Kidney (tissue), 14 donors: Measurements from ENCODE around the gene LIME1. TPM values are rescaled to one million over a fixed set of nuclear protein-coding genes. Genes with fewer than 3 reads are reported as not detected.

Experiments
- DNase-seq, 5 donors: peaks; one replicate each; pipeline ENCODE4 v3.0.0-alpha.2; 2013 to 2020
- FAIRE-seq: peaks from 2 replicates; lab custom pipeline; 2012; peaks lifted over from hg19 to GRCh38; lab: Jason Lieb, UNC
- H3K27ac ChIP-seq, 2 donors: one replicate each; pipeline ENCODE4 v1.7.0; 2013; ENCODE audit warnings: low read depth in 2 of 2, low read length in 2 of 2, inconsistent platforms in 1 of 2
- H3K27me3 ChIP-seq: one replicate; pipeline ENCODE4 v1.7.1; 2013; ENCODE audit warnings: low read length, inconsistent platforms; ENCODE audit not compliant: control insufficient read depth, insufficient read depth
- H3K36me3 ChIP-seq, 3 donors: one replicate each; pipeline versions ENCODE4 v1.7.0 to v1.7.1; 2013; ENCODE audit warnings: low read length in 3 of 3, control low read depth in 1 of 3, inconsistent platforms in 1 of 3; ENCODE audit not compliant: insufficient read depth in 3 of 3, control insufficient read depth in 2 of 3
- H3K4me1 ChIP-seq, 3 donors: one replicate each; pipeline versions ENCODE4 v1.7.0 to v1.7.1; 2013; ENCODE audit warnings: low read length in 3 of 3, inconsistent platforms in 1 of 3, low read depth in 1 of 3; ENCODE audit not compliant: control insufficient read depth in 2 of 3, insufficient read depth in 2 of 3
- H3K4me3 ChIP-seq, 3 donors: one replicate each; pipeline versions ENCODE4 v1.7.0 to v1.8.1; 2013; ENCODE audit warnings: low read length in 3 of 3, control low read depth in 1 of 3, inconsistent platforms in 1 of 3
- H3K9ac ChIP-seq, 3 donors: one replicate each; pipeline versions ENCODE4 v1.7.0 to v1.7.1; 2013; ENCODE audit warnings: low read length in 3 of 3, control low read depth in 1 of 3, inconsistent platforms in 1 of 3
- H3K9me3 ChIP-seq, 3 donors: one replicate each; pipeline versions ENCODE4 v1.7.0 to v1.7.1; 2013; ENCODE audit warnings: low read length in 3 of 3, control low read depth in 1 of 3, inconsistent platforms in 1 of 3; ENCODE audit not compliant: control insufficient read depth in 2 of 3, insufficient read depth in 1 of 3
- intact Hi-C: fragments of 100-400 bp; cut with DNase I; formaldehyde crosslinking; loops from one replicate; pipeline ENCODE4 v1.11.1; 2022
- polyA plus RNA-seq: library from polyadenylated mRNA; stranded (reverse); fragments of 350-450 nt; fragmentation: Illumina TruSeq; extraction: RNeasy Lipid Tissue Mini Kit (QIAGEN cat#74804); gene quantifications from one replicate; pipeline ENCODE4 v1.2.3, GENCODE V29; 2014; ENCODE audit warnings: low read depth, low replicate concordance; ENCODE audit not compliant: insufficient read depth
- total RNA-seq: library from RNA; stranded (reverse); fragmentation: NEBNext Ultra II Directional; extraction: Animal tissue kit (Norgen Biotek cat#: 25700); gene quantifications from one replicate; pipeline ENCODE4 v1.2.1, GENCODE V29; 2021
- TF ChIP-seq, protein P1 (sequence below): IDR thresholded peaks from 3 replicates; pipeline ENCODE4 v1.5.1; 2012; ENCODE audit warnings: mild to moderate bottlenecking, moderate library complexity, borderline replicate concordance; ENCODE audit not compliant: insufficient read depth; ENCODE audit errors: extremely low read depth
- donor health status: control.
- donor health status: control.
- donor health status: control.
- donor health status: control.
- donor health status: control.
- donor health status: DM: yes; HTN: yes; CAD: no.
- donor health status: Normal renal cell carcinoma (clear cell type).

Gene LIME1
- total and polyA plus RNA-seq, 2 donors from 2014 or later: 12.1 to 114 TPM

DNA sequence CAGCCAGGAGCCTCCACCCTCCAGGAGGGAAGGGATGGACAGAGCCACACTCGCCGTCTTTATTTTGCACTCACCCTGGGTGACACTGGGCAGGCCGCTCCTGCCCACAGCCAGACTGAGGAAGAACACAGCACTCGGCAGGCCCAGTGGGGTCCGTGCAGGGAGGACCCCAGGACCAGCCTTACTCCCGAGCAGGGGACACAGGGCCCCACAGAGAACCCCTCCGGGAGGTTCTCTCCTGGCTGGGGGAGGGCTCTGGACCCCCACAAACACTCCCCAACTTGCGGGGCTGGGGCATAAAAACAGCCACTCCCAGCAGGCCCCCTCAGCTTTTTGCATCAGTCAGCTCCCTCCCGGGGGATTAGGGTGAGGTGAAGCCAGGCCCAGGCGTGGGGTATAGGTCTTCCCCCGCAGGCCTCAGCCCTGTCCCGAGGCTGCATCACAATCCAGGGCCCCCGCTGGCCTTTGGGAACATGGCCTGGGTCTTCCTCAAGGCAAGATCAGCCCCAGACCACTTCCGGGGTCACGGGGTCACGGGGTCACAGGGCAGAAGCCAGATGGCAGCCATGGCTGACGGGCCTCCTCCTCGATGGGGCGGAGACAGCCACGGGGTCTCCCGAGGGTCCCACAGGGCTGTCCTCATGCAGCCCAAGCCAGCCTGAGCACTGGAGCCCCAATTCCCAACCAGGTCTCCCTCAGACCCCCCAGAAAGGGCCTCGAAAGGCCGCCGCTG is 36.8 kb upstream of the LIME1 start:
- intact Hi-C loops: no loop called here
- peak overlapping the region in 1 of 2 donors; percentile 32 for H3K27ac ChIP-seq
- FAIRE-seq (no peak), DNase-seq (peak in 2 of 5 donors; percentile 63 to 82)
- H3K9me3 ChIP-seq: no peaks in the 10 kb centered on the region
- H3K4me1 ChIP-seq: peaks cover 0 to 14% (median 0%) of the 10 kb centered on the region in 3 donors
- TF ChIP-seq, protein P1, sequence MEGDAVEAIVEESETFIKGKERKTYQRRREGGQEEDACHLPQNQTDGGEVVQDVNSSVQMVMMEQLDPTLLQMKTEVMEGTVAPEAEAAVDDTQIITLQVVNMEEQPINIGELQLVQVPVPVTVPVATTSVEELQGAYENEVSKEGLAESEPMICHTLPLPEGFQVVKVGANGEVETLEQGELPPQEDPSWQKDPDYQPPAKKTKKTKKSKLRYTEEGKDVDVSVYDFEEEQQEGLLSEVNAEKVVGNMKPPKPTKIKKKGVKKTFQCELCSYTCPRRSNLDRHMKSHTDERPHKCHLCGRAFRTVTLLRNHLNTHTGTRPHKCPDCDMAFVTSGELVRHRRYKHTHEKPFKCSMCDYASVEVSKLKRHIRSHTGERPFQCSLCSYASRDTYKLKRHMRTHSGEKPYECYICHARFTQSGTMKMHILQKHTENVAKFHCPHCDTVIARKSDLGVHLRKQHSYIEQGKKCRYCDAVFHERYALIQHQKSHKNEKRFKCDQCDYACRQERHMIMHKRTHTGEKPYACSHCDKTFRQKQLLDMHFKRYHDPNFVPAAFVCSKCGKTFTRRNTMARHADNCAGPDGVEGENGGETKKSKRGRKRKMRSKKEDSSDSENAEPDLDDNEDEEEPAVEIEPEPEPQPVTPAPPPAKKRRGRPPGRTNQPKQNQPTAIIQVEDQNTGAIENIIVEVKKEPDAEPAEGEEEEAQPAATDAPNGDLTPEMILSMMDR: no peak
- no peak overlapping the region for H3K4me3 ChIP-seq
- peaks cover 0 to 11% (median 3%) of the 10 kb centered on the region in 3 donors for H3K36me3 ChIP-seq
- no peaks in the 10 kb centered on the region for H3K27me3 ChIP-seq
- H3K9ac ChIP-seq: peak overlapping the region in 1 of 3 donors; percentile 7

DNA sequence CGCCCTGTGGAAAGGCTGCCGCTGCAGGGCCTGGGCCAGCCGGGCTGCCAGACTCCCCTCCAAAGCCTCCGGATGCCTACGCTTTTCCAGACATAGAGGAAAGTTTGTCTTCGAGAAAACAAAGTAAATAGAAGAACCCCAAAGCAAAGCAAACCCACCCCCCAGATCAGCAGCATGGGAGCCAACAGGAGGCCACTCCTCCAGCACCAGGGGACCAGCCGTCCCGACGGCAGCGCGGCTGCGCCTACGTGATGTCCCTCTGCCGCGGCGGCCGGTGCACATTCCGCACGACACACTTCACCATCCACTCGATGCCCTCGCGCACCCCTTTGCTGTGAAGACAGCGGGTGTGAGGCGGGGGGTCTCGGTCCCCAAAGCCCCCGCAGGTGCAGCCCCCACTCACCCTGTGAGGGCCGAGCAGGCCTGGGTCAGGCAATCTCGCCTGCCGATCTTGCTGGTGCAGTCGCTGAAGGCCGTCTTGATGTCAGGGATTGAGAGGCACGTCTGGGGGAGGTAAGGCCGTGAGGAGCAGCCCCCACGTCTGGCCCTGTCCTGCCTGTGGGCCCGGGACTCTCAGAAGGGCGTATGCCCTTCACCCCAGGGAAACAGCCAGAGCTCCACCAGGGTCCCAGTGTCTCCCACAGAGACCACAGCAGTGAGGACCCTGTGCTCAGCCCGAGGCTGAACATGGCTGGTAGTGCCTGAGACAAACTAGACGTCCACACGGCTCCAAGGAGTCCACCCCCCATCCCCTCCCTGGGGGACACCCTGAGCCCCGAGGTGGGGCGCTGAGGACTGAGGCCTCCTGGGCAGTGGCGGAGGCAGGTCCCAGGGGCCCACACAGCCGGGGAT is 36.0 kb upstream of the LIME1 start:
- peaks cover 0 to 18% (median 11%) of the 10 kb centered on the region in 3 donors for H3K36me3 ChIP-seq
- H3K4me3 ChIP-seq: no peak overlapping the region
- intact Hi-C loops: no loop called here
- no peak overlapping the region for H3K27ac ChIP-seq
- no peaks in the 10 kb centered on the region for H3K27me3 ChIP-seq
- peak overlapping the region in 1 of 3 donors; percentile 7 for H3K9ac ChIP-seq
- no peaks in the 10 kb centered on the region for H3K9me3 ChIP-seq
- peaks cover 0 to 14% (median 0%) of the 10 kb centered on the region in 3 donors for H3K4me1 ChIP-seq
- peak in 2 of 5 donors; percentile 39 to 78 for DNase-seq
- no peak for FAIRE-seq
- TF ChIP-seq, protein P1: no peak

DNA sequence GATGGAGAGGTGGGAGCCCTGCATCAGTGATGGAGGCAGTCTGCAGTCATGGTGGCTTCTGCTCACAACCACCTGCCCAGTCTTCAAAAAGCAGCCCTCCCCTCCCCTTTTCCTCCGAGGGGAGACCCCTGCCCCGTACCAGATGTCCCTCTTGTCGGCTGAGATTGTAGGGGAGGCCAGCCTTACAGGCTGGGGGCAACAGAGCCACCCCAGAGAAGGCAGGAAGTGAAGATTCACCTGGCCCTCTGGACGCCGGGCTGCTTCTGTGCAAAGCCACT is 35.5 kb upstream of the LIME1 start:
- Histone ChIP-seq H3K9ac (no peak overlapping the region), H3K4me1 (peaks cover 0 to 14% (median 0%) of the 10 kb centered on the region in 3 donors), H3K27ac (no peak overlapping the region), H3K4me3 (no peak overlapping the region), H3K9me3 (no peaks in the 10 kb centered on the region), H3K36me3 (peaks cover 2 to 23% (median 11%) of the 10 kb centered on the region in 3 donors), H3K27me3 (no peaks in the 10 kb centered on the region)
- no peak for FAIRE-seq
- TF ChIP-seq, protein P1: no peak
- DNase-seq: peak in 1 of 5 donors; percentile 74
- intact Hi-C loops: no loop called here
